Measurements from ENCODE around the gene MLXIP. TPM values are rescaled to one million over a fixed set of nuclear protein-coding genes. Genes with fewer than 3 reads are reported as not detected.

The MLXIP gene
- total and polyA plus RNA-seq, 2 of the 4 experiments (the other 2 are of a cell fraction) = 2.7 to 10.8 TPM

- Histone ChIP-seq H2BK15ac (ENCODE audit: low read depth, low read length) (no peak overlapping the region), H3K4me2 (ENCODE audit: low read depth, low read length) (no peak overlapping the region), H2BK5ac (ENCODE audit: low read depth, low read length, poor library complexity, severe bottlenecking) (no peak overlapping the region), H3K18ac (ENCODE audit: low read depth, low read length) (no peak overlapping the region), H3K9me3 (ENCODE audit: control insufficient read depth, insufficient read depth, low read length) (no peaks in the 10 kb centered on the region), H3K9ac (ENCODE audit: low read depth, low read length) (no peak overlapping the region), H2BK120ac (ENCODE audit: low read depth, low read length) (no peak overlapping the region), H3K9me1 (ENCODE audit: insufficient read depth, low read length) (no peaks in the 10 kb centered on the region), H3K4me3 (ENCODE audit: insufficient read depth, low read depth, low read length) (no peak overlapping the region), H4K8ac (ENCODE audit: low read depth in 2 of 2, low read length in 2 of 2) (no peak overlapping the region), H3K27ac (ENCODE audit: insufficient read depth, low read length) (no peak overlapping the region), H3K23ac (ENCODE audit: low read depth, low read length) (no peak overlapping the region), H3K4me1 (ENCODE audit: control insufficient read depth, insufficient read depth, low read length) (peaks cover 7% of the 10 kb centered on the region; the same call in 1 of the 2 replicates), H2AFZ (replicated peaks; ENCODE audit: low read length, poor library complexity) (no peak overlapping the region), H4K20me1 (ENCODE audit: insufficient read depth, low read length) (peaks cover 33% of the 10 kb centered on the region), H3K4ac (ENCODE audit: low read depth, low read length) (no peak overlapping the region), H3K27me3 (ENCODE audit: control insufficient read depth, insufficient read depth, low read length) (no peaks in the 10 kb centered on the region), H2AK5ac (ENCODE audit: low read depth, low read length) (no peak overlapping the region), H3K36me3 (ENCODE audit: control insufficient read depth, insufficient read depth, low read length) (peaks cover 38% of the 10 kb centered on the region), H4K91ac (ENCODE audit: insufficient read depth, low read depth, low read length) (no peak overlapping the region), H3K56ac (ENCODE audit: extremely low read depth, insufficient read depth, low read length) (no peak overlapping the region), H3K79me1 (ENCODE audit: low read depth in 1 of 2, low read length in 2 of 2) (peaks cover 6 to 34% of the 10 kb centered on the region in 2 experiments), H2BK20ac (ENCODE audit: low read depth, low read length) (no peak overlapping the region), H3K14ac (replicated peaks; ENCODE audit: low read depth, low read length) (no peak overlapping the region), H4K5ac (ENCODE audit: low read depth, low read length) (no peak overlapping the region), H2AK9ac (replicated peaks; ENCODE audit: low read depth, low read length, poor library complexity) (no peak overlapping the region)
- ATAC-seq (ENCODE audit: low read depth) (no peak), DNase-seq (no peak)
- in situ Hi-C loops (cut with MboI; ENCODE audit: low sequenced_read_pairs) = no loop called here
- no TSS peak for BruUV-seq (replicated peaks)
- dilution Hi-C loops (cut with HindIII; ENCODE audit: low sequenced_read_pairs, unreplicated experiment) = no loop called here
- ChIA-PET POLR2A (ENCODE audit: unreplicated experiment) (no interaction called here), CTCF (interaction anchor here (0.6 kb wide), 1 partner anchor 1409 kb away, joined by 4 read pairs; no protein-coding TSS in a partner anchor)
- 78% methylated on average over 6 of the region's 13 CpGs; no CpG with 5 or more reads in 1 of the 2 experiments for WGBS, 2 experiments (ENCODE audit: extremely low coverage in 2 of 2, insufficient read length in 1 of 2)
- TF ChIP-seq FOS (IDR thresholded peaks at IDR 0.05; ENCODE audit: low read depth, low read length) (no peak), NFE2L2 (IDR thresholded peaks at IDR 0.05; ENCODE audit: low read depth, low read length) (no peak), RCOR1 (IDR thresholded peaks at IDR 0.05; ENCODE audit: insufficient replicate concordance, low read length) (no peak), CHD1 (IDR thresholded peaks at IDR 0.05; ENCODE audit: low read depth, low read length) (no peak), RFX5 (IDR thresholded peaks at IDR 0.05; ENCODE audit: low read depth, low read length) (no peak), CEBPB (IDR thresholded peaks at IDR 0.05; ENCODE audit: low read depth, low read length) (no peak), BHLHE40 (IDR thresholded peaks at IDR 0.05; ENCODE audit: low read depth, low read length) (no peak), SMC3 (IDR thresholded peaks at IDR 0.05; ENCODE audit: low read depth, low read length) (no peak), CTCF (conservative IDR thresholded peaks at IDR 0.05; ENCODE audit: low read depth, low read length) (no peak), RAD21 (IDR thresholded peaks at IDR 0.05; ENCODE audit: low read length) (no peak), ELK1 (IDR thresholded peaks at IDR 0.05; ENCODE audit: borderline replicate concordance, low read depth, low read length) (no peak), MAFK (IDR thresholded peaks at IDR 0.05; ENCODE audit: low read depth, low read length) (no peak), USF2 (IDR thresholded peaks at IDR 0.05; ENCODE audit: low read depth, low read length) (no peak), MAZ (IDR thresholded peaks at IDR 0.05; ENCODE audit: borderline replicate concordance, low read depth, low read length) (no peak), MXI1 (IDR thresholded peaks at IDR 0.05; ENCODE audit: borderline replicate concordance, low read depth, low read length) (no peak)
- intact Hi-C loops (cut with micrococcal nuclease) = no loop called here
Measured at GRCh38 chr12:122127839-122128238, 49.3 kb downstream of the MLXIP start.

Data from IMR-90 (cell line).